Renal pelvis (tissue), 4 donors: ENCODE data around the gene MT1M. TPM values are rescaled to one million over a fixed set of nuclear protein-coding genes. Genes with fewer than 3 reads are reported as not detected.
"Not testable (repeated sequence)": the region's sequence is repeated elsewhere in the genome, so short reads cannot be mapped to it uniquely, and the experiment has no call there.

Experiments
- DNase-seq: peaks from one replicate; pipeline ENCODE4 v3.0.0-alpha.2; 2013
- polyA plus RNA-seq, 3 donors: library from polyadenylated mRNA; unstranded; fragments of 120-200 nt; gene quantifications; one replicate each; pipeline ENCODE4 v1.2.1, GENCODE V29; 2013; ENCODE audit not compliant: insufficient read length in 3 of 3

MT1M gene
- polyA plus RNA-seq, 3 donors = 0.26 TPM; not detected in 2

DNA sequence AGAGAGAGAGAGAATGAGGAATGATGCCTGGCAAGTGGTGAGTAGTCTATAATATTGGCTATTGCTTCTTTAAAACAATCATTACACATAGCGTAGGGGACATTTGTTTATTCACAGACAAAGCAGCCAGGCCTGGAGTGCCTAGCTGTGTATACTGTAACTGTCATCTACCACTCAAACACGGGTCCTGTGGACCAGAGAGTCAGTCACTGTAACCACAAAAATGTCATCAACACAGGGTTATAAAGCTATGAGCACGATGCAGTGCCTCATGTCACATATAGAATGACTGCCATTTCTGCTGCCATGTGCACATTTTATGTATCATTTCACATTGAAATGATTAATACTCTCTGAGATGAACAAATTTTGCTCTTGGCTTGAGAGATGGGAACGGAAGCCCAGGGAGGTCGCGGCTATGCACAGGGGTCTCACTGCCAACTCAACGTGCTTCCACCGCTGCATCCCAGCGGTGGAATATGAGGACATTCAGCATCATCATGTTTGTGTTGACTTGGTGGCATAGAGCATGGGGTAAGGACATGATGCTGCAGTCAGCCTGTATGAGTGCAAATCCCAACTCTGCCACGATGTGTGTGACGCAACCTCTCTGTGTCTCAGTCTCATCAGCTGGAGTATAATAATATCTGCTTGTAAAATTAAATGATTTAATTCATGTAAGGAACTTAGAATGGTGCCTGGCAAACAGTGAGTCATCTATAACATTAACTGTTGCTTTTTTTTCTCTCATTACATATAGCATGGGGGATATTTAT, 40.5 kb downstream of the MT1M start:
- no peak for DNase-seq

- no peak for DNase-seq
Observed at GRCh38 chr16:56673921-56674320, 41.5 kb downstream of the MT1M start.

DNA sequence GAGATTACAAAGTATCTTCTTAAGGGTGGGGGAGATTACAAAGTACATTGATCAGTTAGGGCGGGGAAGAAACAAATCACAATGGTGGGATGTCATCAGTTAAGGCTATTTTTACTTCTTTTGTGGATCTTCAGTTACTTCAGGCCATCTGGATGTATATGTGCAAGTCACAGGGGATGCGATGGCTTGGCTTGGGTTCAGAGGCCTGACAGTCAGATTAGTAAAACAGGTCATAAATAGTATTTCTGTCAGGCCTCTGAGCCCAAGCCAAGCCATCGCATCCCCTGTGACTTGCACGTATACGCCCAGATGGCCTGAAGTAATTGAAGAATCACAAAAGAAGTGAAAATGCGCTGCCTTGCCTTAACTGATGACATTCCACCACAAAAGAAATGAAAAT, 42.1 kb downstream of the MT1M start:
- not testable (repeated sequence) for DNase-seq

DNA sequence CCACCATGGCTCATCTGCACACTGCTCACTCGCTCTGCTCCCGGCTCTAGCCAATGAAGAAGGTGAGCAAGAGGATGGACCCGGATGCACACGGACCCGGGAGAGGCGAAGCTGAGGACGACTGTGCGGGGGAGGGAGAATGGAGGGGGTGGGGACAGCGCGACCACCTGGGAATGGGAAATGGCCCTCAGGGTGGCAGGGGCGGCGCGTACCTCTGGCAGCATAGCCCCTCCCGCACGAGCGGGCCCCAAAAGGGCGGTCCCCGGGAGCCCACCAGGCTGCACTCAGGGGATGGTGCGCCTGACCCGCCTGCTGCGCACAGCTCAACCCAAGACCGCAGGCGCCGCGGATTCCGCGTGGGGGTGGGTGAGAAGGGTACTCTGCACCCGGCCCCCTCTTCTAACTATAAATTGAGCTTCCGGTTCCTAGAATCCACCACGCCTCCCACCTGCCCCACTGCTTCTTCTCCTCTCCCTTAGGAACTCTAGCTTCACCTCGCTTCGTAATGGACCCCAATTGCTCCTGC, 43.3 kb downstream of the MT1M start:
- DNase-seq = no peak

- DNase-seq = no peak
Observed at GRCh38 chr16:56677474-56677873, 45.0 kb downstream of the MT1M start.

DNA sequence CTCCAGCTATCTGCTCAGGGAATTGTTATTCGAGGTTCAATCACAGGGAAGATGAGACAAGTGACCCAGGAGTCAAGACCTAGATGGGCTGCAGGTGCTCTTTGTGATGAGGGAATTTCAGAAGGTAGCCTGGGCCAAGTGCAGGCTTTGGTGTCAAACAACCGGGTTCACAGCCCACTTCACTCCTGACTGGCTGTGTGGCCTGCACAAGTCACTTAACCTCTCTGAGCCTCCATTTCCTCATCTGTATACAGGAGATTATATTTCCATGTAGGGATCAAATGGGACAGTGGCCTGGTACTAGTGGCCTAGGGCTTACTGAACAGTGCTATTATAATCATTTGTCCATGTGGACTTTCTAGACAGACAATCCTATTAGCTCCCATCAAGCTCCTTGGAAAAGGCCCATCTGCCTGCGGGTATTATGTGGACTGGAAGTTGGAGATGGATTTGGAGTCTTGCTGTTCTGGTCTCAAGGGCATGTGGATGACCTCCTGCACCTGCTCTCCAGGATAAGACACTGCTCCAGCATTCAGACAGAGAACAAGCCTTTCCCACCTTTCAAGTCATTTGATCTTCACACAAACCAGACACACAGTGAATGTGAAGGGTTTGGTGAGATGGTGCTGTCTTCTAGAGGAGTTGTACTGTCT, 46.7 kb downstream of the MT1M start:
- no peak for DNase-seq

DNA sequence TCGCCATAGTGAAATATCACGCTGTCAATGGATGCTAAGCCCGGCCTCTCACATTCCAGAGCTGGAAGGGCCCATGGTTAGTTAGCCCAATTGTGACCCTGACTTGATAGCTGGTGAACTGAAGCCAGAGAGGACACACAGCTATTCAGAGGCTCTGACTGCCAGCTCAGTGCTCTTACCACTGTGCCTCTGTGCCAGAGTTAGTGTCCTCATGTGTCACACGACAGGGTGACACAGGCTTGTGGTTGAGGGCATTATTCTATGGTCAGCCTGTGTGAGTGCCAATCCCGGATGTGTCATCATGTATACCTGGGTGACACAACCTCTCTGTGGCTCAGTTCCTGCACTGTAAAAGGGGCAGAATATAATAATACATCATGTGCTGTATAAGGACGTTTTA, 47.4 kb downstream of the MT1M start:
- no peak for DNase-seq

DNA sequence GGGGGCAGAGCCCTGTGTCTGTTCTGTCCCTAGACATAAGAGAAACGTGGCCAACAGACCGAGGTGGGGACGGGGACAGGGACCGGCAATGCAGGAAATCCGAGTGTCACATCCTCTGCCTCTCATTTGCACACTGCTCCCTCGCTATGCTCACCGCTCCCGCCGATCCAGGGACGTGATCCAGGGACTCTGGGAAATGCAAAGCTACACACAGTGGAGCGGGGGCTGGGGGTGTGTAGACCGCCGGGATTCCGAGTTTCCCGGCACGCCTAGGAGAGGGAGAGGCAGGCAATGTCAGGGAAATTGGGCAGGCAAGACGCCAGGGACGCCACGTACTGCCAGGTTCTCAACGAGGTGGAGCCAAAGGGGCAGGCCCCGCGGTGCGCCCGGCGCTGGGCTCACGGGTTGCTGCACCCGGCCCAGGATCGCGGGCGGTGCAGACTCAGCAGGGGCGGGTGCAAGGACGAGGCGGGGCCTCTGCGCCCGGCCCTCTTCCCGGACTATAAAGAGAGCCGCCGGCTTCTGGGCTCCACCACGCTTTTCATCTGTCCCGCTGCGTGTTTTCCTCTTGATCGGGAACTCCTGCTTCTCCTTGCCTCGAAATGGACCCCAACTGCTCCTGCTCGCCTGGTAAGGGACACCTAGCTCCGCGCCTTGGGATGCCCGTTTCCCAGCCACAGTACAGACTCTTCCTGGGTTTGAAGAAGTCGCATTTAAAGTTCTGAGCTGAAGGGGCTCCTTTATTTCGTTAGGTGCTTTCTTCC, 49.7 kb downstream of the MT1M start, which contains the start of gene MT1X:
MT1X (plus strand) TSS at position 532 of the 764 bp plus-strand sequence; CDS start at position 603, 71 bp downstream.
- peak; percentile 84 for DNase-seq

GRCh38 chr16:56682703-56683397, 50.4 kb downstream of the MT1M start:
- no peak for DNase-seq

Other genes starting within 250 kb of the MT1M start
- gene AMFR, start 207.1 kb upstream of the MT1M start, polyA plus RNA-seq = 100 to 1,000 TPM; 121 to 138 (median 136) TPM
- gene NUDT21, start 181.3 kb upstream of the MT1M start, polyA plus RNA-seq = 100 to 1,000 TPM; 117 to 129 (median 123) TPM
- 10 to 100 TPM; 34.7 to 42.1 (median 39.8) TPM for gene OGFOD1, start 181.1 kb upstream of the MT1M start, polyA plus RNA-seq
- gene BBS2, start 112.6 kb upstream of the MT1M start, polyA plus RNA-seq = 100 to 1,000 TPM in 1 of 3 donors, 10 to 100 TPM in 2; 67.3 to 114 (median 97.6) TPM
- not detected for gene MT4, start 67.6 kb upstream of the MT1M start, polyA plus RNA-seq
- gene MT3, start 43.1 kb upstream of the MT1M start, polyA plus RNA-seq = 1 to 10 TPM in 2 of 3 donors, not detected in 1; 1.9 to 2.5 TPM
- 10 to 100 TPM; 26.6 to 27.3 (median 26.9) TPM for gene MT2A, start 24.1 kb upstream of the MT1M start, polyA plus RNA-seq
- gene MT1E, start 6.9 kb upstream of the MT1M start, polyA plus RNA-seq = 10 to 100 TPM; 18.0 to 44.4 (median 23.6) TPM
- gene MT1A, start 6.0 kb downstream of the MT1M start, polyA plus RNA-seq = not detected
- gene MT1B, start 19.2 kb downstream of the MT1M start, polyA plus RNA-seq = not detected
- gene MT1F, start 25.3 kb downstream of the MT1M start, polyA plus RNA-seq = 10 to 100 TPM; 53.1 to 66.4 (median 65.7) TPM
- 10 to 100 TPM; 30.1 to 89.3 (median 51.8) TPM for gene MT1G, start 35.4 kb downstream of the MT1M start, polyA plus RNA-seq
- 10 to 100 TPM in 2 of 3 donors, 1 to 10 TPM in 1; 5.8 to 27.8 (median 18.4) TPM for gene MT1H, start 37.2 kb downstream of the MT1M start, polyA plus RNA-seq
- gene MT1X, start 49.8 kb downstream of the MT1M start, polyA plus RNA-seq = 10 to 100 TPM; 23.6 to 30.3 (median 28.1) TPM
- 10 to 100 TPM; 84.3 to 96.6 (median 89.1) TPM for gene NUP93, start 97.5 kb downstream of the MT1M start, polyA plus RNA-seq
- 10 to 100 TPM; 15.8 to 32.0 (median 27.7) TPM for gene SLC12A3, start 232.5 kb downstream of the MT1M start, polyA plus RNA-seq